H9 (cell line): ENCODE measurements around the gene SULT2B1. TPM values are rescaled to one million over a fixed set of nuclear protein-coding genes. Genes with fewer than 3 reads are reported as not detected.
"Not testable (repeated sequence)": the region's sequence is repeated elsewhere in the genome, so short reads cannot be mapped to it uniquely, and the experiment has no call there.

Source experiments
- DNase-seq: peaks from one replicate; pipeline ENCODE4 v3.0.0-alpha.2; 2017
- H2AFZ ChIP-seq: one replicate; pipeline ENCODE4 v1.6.1; 2013; ENCODE audit warnings: mild to moderate bottlenecking, low read length, control low read depth, moderate library complexity
- H2AK5ac ChIP-seq: 2 replicates; pipeline ENCODE4 v1.6.1; 2013; ENCODE audit warnings: low read length, control low read depth, mixed read lengths; ENCODE audit not compliant: insufficient read length
- H2BK120ac ChIP-seq: one replicate; pipeline ENCODE4 v1.6.1; 2013; ENCODE audit warnings: low read depth, mild to moderate bottlenecking, low read length, control low read depth, inconsistent platforms; ENCODE audit not compliant: poor library complexity, severe bottlenecking
- H2BK12ac ChIP-seq: 2 replicates; pipeline ENCODE4 v1.6.1; 2013; ENCODE audit warnings: low read length, control low read depth, mixed read lengths, low read depth; ENCODE audit not compliant: insufficient read length
- H2BK15ac ChIP-seq: 2 replicates; pipeline ENCODE4 v1.6.1; 2013; ENCODE audit warnings: low read depth, low read length, control low read depth
- H2BK20ac ChIP-seq: one replicate; pipeline ENCODE4 v1.6.1; 2013; ENCODE audit warnings: low read depth, mild to moderate bottlenecking, low read length, control low read depth, inconsistent platforms; ENCODE audit not compliant: poor library complexity, severe bottlenecking
- H2BK5ac ChIP-seq: 2 replicates; pipeline ENCODE4 v1.6.1; 2013; ENCODE audit warnings: low read length, control low read depth, mixed read lengths; ENCODE audit not compliant: insufficient read length
- H3K14ac ChIP-seq: 2 replicates; pipeline ENCODE4 v1.6.1; 2013; ENCODE audit warnings: low read length, control low read depth; ENCODE audit not compliant: insufficient read depth
- H3K18ac ChIP-seq: 2 replicates; pipeline ENCODE4 v1.6.1; 2013; ENCODE audit warnings: low read depth, mild to moderate bottlenecking, mixed read lengths, low read length, control low read depth; ENCODE audit not compliant: insufficient read length
- H3K23ac ChIP-seq: 2 replicates; pipeline ENCODE4 v1.6.1; 2013; ENCODE audit warnings: low read length, control low read depth, mixed read lengths, low read depth; ENCODE audit not compliant: insufficient read length
- H3K23me2 ChIP-seq: 2 replicates; pipeline ENCODE4 v1.6.1; 2013; ENCODE audit warnings: low read depth, mild to moderate bottlenecking, mixed read lengths, low read length, control low read depth; ENCODE audit not compliant: insufficient read length, poor library complexity, severe bottlenecking
- H3K27ac ChIP-seq: 2 replicates; pipeline ENCODE4 v1.5.1; 2013; ENCODE audit warnings: low read length, control low read depth, mixed read lengths, low read depth; ENCODE audit not compliant: insufficient read length
- H3K27me3 ChIP-seq: 2 replicates; pipeline ENCODE4 v1.6.1; 2013; ENCODE audit warnings: low read length, control low read depth, inconsistent platforms; ENCODE audit not compliant: insufficient read depth
- H3K4ac ChIP-seq: 2 replicates; pipeline ENCODE4 v1.6.1; 2013; ENCODE audit warnings: low read depth, mild to moderate bottlenecking, control low read depth, inconsistent platforms, low read length, moderate library complexity
- H3K4me1 ChIP-seq: 2 replicates; pipeline ENCODE4 v1.6.1; 2013; ENCODE audit warnings: low read length, control low read depth, inconsistent platforms; ENCODE audit not compliant: insufficient read depth
- H3K4me2 ChIP-seq: 2 replicates; pipeline ENCODE4 v1.6.1; 2013; ENCODE audit warnings: low read length, control low read depth, mixed read lengths; ENCODE audit not compliant: insufficient read length, insufficient read depth
- H3K56ac ChIP-seq: 2 replicates; pipeline ENCODE4 v1.6.1; 2013; ENCODE audit warnings: low read depth, mild to moderate bottlenecking, mixed read lengths, low read length, control low read depth; ENCODE audit not compliant: insufficient read length
- H3K79me1 ChIP-seq: 2 replicates; pipeline ENCODE4 v1.6.1; 2013; ENCODE audit warnings: low read depth, mild to moderate bottlenecking, moderate library complexity, low read length, control low read depth, inconsistent platforms; ENCODE audit not compliant: insufficient read depth, poor library complexity, severe bottlenecking
- H3K79me2 ChIP-seq: 2 replicates; pipeline ENCODE4 v1.6.1; 2013; ENCODE audit warnings: low read length, control low read depth, inconsistent platforms; ENCODE audit not compliant: insufficient read depth
- H3K9ac ChIP-seq: 2 replicates; pipeline ENCODE4 v1.6.1; 2013; ENCODE audit warnings: low read length, control low read depth, mixed read lengths; ENCODE audit not compliant: insufficient read length; ENCODE audit errors: extremely low read depth
- H3K9me3 ChIP-seq: one replicate; pipeline ENCODE4 v1.6.1; 2013; ENCODE audit warnings: low read depth, low read length, inconsistent platforms; ENCODE audit not compliant: control insufficient read depth
- H3T11ph ChIP-seq: one replicate; pipeline ENCODE4 v1.6.1; 2013; ENCODE audit warnings: mild to moderate bottlenecking, low read length, control low read depth, inconsistent platforms
- H4K20me1 ChIP-seq: one replicate; pipeline ENCODE4 v1.6.1; 2013; ENCODE audit not compliant: control insufficient read depth, insufficient read length, insufficient read depth
- H4K5ac ChIP-seq: 2 replicates; pipeline ENCODE4 v1.6.1; 2013; ENCODE audit warnings: low read depth, mild to moderate bottlenecking, mixed read lengths, low read length, control low read depth; ENCODE audit not compliant: insufficient read length
- H4K8ac ChIP-seq: replicated peaks from 2 replicates; pipeline ENCODE4 v1.6.1; 2013; ENCODE audit warnings: low read length, control low read depth, mixed read lengths, low read depth; ENCODE audit not compliant: insufficient read length
- H4K91ac ChIP-seq: 2 replicates; pipeline ENCODE4 v1.6.1; 2013; ENCODE audit warnings: low read depth, mild to moderate bottlenecking, moderate library complexity, mixed read lengths, low read length, control low read depth; ENCODE audit not compliant: insufficient read length
- H3K27ac Mint-ChIP-seq, 3 experiments: 2 replicates in 2 of 3; 3 replicates in 1 of 3; pipeline ENCODE4 v1.8.0; 2020 to 2021; ENCODE audit warnings: mixed read lengths in 3 of 3, mild to moderate bottlenecking in 1 of 3, moderate library complexity in 1 of 3
- H3K27me3 Mint-ChIP-seq: 2 replicates; pipeline ENCODE4 v1.8.0; 2021; ENCODE audit warnings: low read depth, mild to moderate bottlenecking, moderate library complexity, mixed read lengths
- H3K36me3 Mint-ChIP-seq, 3 experiments: 2 replicates in 2 of 3; 3 replicates in 1 of 3; pipeline ENCODE4 v1.8.0; 2020 to 2021; ENCODE audit warnings: low read depth in 3 of 3, mixed read lengths in 3 of 3; ENCODE audit not compliant: insufficient read depth in 1 of 3
- H3K4me1 Mint-ChIP-seq, 2 experiments: 2 replicates each; pipeline ENCODE4 v1.8.0; 2020; ENCODE audit warnings: mixed read lengths in 2 of 2
- H3K4me3 Mint-ChIP-seq, 2 experiments: 2 replicates in 1 of 2; 3 replicates in 1 of 2; pipeline ENCODE4 v1.8.0; 2020 to 2021; ENCODE audit warnings: mild to moderate bottlenecking in 2 of 2, mixed read lengths in 2 of 2, moderate library complexity in 1 of 2
- H3K9me3 Mint-ChIP-seq, 2 experiments: 2 replicates in 1 of 2; 3 replicates in 1 of 2; pipeline ENCODE4 v1.8.0; 2020; ENCODE audit warnings: mild to moderate bottlenecking in 2 of 2, mixed read lengths in 2 of 2, moderate library complexity in 1 of 2
- CTCF ChIP-seq: fragments of 200-600 bp; sonication (generic); conservative IDR thresholded peaks from 3 replicates; pipeline ENCODE4 v1.8.0; 2021; ENCODE audit warnings: antibody characterized with exemption, mild to moderate bottlenecking
- WGBS: extraction: QIAGEN DNeasy Blood & Tissue Kit; methylation state at CpG from one replicate; pipeline ENCODE4 v1.1.7; 2013; ENCODE audit warnings: missing lambda C conversion rate, low lambda C conversion rate, mixed read lengths; ENCODE audit not compliant: insufficient read length; ENCODE audit errors: extremely low coverage; 5-methylcytosine and 5-hydroxymethylcytosine counted together
- total RNA-seq: library from RNA; stranded (reverse); gene quantifications from 2 replicates; pipeline ENCODE4 v1.2.1, GENCODE V29; 2021

SULT2B1 gene
- total RNA-seq, 1 experiment from 2014 or later: 1.7 TPM

- peaks cover 0 to 2% of the 10 kb centered on the region in 2 experiments; a peak in 1 of 5 replicates for H3K9me3 Mint-ChIP-seq
- no peak overlapping the region for H3K23ac ChIP-seq
- no peaks in the 10 kb centered on the region for H3K23me2 ChIP-seq
- no peaks in the 10 kb centered on the region for H3K27me3 ChIP-seq
- H3K27ac ChIP-seq: no peak overlapping the region
- no peak overlapping the region for H3T11ph ChIP-seq
- no peak overlapping the region for H3K27ac Mint-ChIP-seq
- no peak overlapping the region for H3K56ac ChIP-seq
- H3K18ac ChIP-seq: no peak overlapping the region
- no peak for DNase-seq
- no peak overlapping the region for H2BK12ac ChIP-seq
- H3K14ac ChIP-seq: no peak overlapping the region
- H3K9ac ChIP-seq: no peak overlapping the region
- no peak overlapping the region for H2AFZ ChIP-seq
- no peak for TF ChIP-seq CTCF
- H4K5ac ChIP-seq: no peak overlapping the region
- H4K8ac ChIP-seq: no peak overlapping the region
- no peak overlapping the region for H3K4me3 Mint-ChIP-seq
- no peak overlapping the region for H3K4ac ChIP-seq
- no peak overlapping the region for H2BK20ac ChIP-seq
- H2BK120ac ChIP-seq: no peak overlapping the region
- WGBS: no CpG with 5 or more reads among the region's 7 CpGs
- H3K4me1 Mint-ChIP-seq: no peaks in the 10 kb centered on the region
- H3K9me3 ChIP-seq: no peaks in the 10 kb centered on the region
- H4K20me1 ChIP-seq: no peaks in the 10 kb centered on the region
- H2AK5ac ChIP-seq: no peak overlapping the region
- no peaks in the 10 kb centered on the region; the same call in 1 of the 2 replicates for H3K27me3 Mint-ChIP-seq
- H4K91ac ChIP-seq: no peak overlapping the region
- no peaks in the 10 kb centered on the region for H3K79me1 ChIP-seq
- H3K4me1 ChIP-seq: no peaks in the 10 kb centered on the region
- H3K36me3 Mint-ChIP-seq: no peaks in the 10 kb centered on the region; a peak in 1 of 7 replicates
- no peaks in the 10 kb centered on the region for H3K79me2 ChIP-seq
- no peak overlapping the region for H2BK5ac ChIP-seq
- H2BK15ac ChIP-seq: no peak overlapping the region
- H3K4me2 ChIP-seq: no peak overlapping the region
Observed at GRCh38 chr19:48537541-48537940, 14.4 kb upstream of the SULT2B1 start.

GRCh38 chr19:48538057-48538456, 13.9 kb upstream of the SULT2B1 start:
- not testable (repeated sequence) for H3K27me3 ChIP-seq, H3K9me3 ChIP-seq, H2BK20ac ChIP-seq, H3K18ac ChIP-seq, H3K4me1 ChIP-seq, H3K36me3 Mint-ChIP-seq, H3K4ac ChIP-seq, H3K4me1 Mint-ChIP-seq, H3K27me3 Mint-ChIP-seq, H3K79me1 ChIP-seq, H2BK5ac ChIP-seq, H3K9me3 Mint-ChIP-seq, H4K91ac ChIP-seq, H2BK15ac ChIP-seq, H3K9ac ChIP-seq, H4K20me1 ChIP-seq, DNase-seq, H3K79me2 ChIP-seq, H3K27ac ChIP-seq, H3K27ac Mint-ChIP-seq, H3K4me3 Mint-ChIP-seq, H2AK5ac ChIP-seq, H3K4me2 ChIP-seq, H2AFZ ChIP-seq, H4K5ac ChIP-seq, H2BK120ac ChIP-seq, H2BK12ac ChIP-seq, H4K8ac ChIP-seq, H3T11ph ChIP-seq, H3K23ac ChIP-seq, H3K56ac ChIP-seq, H3K14ac ChIP-seq, H3K23me2 ChIP-seq
- WGBS: no CpG with 5 or more reads among the region's 8 CpGs
